DOHH2 (cell line): ENCODE measurements around the gene NFIX.

ENCODE experiments used
- CTCF ChIP-seq: fragments of 200-600 bp; sonication (generic); IDR thresholded peaks from one replicate; pipeline ENCODE4 v1.5.1; 2014; ENCODE audit warnings: antibody characterized with exemption, mild to moderate bottlenecking, low read depth, low read length; ENCODE audit not compliant: poor library complexity, severe bottlenecking
- EZH2phosphoT487 ChIP-seq: fragments of 200-600 bp; sonication (generic); IDR thresholded peaks from 2 replicates; pipeline ENCODE4 v1.6.1; 2017; ENCODE audit warnings: borderline replicate concordance, mild to moderate bottlenecking, antibody characterized with exemption, low read length, moderate library complexity, mixed read lengths

DNA sequence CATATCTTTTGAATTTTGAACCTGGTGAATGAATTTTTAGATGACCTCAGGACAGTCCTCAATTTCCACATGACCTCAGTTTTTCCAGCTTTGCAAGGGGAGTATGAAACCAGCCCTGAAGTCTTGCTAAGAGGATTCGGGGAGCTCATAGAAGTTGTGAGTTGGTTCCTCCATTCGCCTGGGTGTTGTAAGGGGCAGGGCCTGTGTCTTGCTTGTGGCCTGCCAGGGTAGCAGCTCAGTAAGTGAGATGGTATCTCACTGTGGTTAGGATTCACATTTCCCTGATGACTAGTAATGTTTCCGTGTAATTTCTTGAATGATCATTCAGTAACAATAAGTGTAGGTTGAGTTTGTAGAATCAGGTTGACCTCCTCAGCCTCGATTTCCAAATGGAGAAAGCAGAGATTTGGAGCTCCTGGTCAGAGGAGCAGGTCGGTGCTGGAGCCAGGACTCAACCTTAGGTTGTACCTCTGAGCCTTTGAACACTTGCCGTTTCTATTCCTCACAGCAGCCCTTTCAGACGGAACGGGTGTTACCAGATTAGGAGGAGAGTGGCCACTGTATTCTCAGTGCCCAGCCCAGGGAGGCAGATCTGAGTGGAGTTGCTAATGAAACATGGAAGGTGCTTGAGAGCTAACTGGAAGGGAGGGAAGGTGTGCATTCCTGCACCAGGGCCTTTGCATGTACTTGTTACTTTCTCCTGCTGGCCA is 137.4 kb downstream of the NFIX start:
- no peak for TF ChIP-seq EZH2phosphoT487
- no peak for TF ChIP-seq CTCF
